ENCODE data around the gene C2orf81.

DNA sequence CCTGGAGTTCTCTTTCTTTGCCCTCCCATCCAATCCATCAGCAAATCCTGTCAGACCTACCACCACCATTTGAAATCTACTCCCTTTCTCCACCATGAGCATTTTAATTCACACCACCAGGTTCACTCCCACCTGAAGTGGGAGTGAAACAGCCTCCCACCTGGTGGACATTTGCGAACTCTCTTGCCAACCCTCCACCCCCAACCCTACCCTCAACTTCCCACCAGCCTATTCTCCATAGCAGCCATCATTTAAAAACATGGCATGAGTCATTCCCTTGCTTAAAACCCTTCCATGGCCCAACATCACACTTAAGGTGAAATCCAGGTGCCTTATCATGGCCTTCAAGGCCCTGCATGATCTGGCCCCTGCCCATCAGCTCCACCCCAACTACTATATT, 16.8 kb upstream of the C2orf81 start:
- TF ChIP-seq POLR2A (IDR thresholded peaks at IDR 0.05) = no peak
- TF ChIP-seq, protein P1, sequence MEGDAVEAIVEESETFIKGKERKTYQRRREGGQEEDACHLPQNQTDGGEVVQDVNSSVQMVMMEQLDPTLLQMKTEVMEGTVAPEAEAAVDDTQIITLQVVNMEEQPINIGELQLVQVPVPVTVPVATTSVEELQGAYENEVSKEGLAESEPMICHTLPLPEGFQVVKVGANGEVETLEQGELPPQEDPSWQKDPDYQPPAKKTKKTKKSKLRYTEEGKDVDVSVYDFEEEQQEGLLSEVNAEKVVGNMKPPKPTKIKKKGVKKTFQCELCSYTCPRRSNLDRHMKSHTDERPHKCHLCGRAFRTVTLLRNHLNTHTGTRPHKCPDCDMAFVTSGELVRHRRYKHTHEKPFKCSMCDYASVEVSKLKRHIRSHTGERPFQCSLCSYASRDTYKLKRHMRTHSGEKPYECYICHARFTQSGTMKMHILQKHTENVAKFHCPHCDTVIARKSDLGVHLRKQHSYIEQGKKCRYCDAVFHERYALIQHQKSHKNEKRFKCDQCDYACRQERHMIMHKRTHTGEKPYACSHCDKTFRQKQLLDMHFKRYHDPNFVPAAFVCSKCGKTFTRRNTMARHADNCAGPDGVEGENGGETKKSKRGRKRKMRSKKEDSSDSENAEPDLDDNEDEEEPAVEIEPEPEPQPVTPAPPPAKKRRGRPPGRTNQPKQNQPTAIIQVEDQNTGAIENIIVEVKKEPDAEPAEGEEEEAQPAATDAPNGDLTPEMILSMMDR (IDR thresholded peaks at IDR 0.05 in 8 of 11, conservative IDR thresholded peaks at IDR 0.05 in 3 of 11) = no peak

All from spleen (tissue), 7 donors.